Measurements from ENCODE around the gene PARP4.

- TF ChIP-seq TCF4 (CRISPR knock-in tag; IDR thresholded peaks at IDR 0.05; ENCODE audit: borderline replicate concordance), result no peak
- TF ChIP-seq PATZ1 (CRISPR knock-in tag; IDR thresholded peaks at IDR 0.05; ENCODE audit: borderline replicate concordance), result no peak
- no peak for TF ChIP-seq RARB (CRISPR knock-in tag; IDR thresholded peaks at IDR 0.05)
- no peak for TF ChIP-seq ESRRG (CRISPR knock-in tag; IDR thresholded peaks at IDR 0.05)
- TF ChIP-seq TSHZ2 (CRISPR knock-in tag; IDR thresholded peaks at IDR 0.05), result no peak
- no peak for TF ChIP-seq ISL1 (CRISPR knock-in tag; IDR thresholded peaks at IDR 0.05)
- TF ChIP-seq ZC3H10 (CRISPR knock-in tag; IDR thresholded peaks at IDR 0.05), result no peak
- no peak for TF ChIP-seq PPARA (CRISPR knock-in tag; IDR thresholded peaks at IDR 0.05; ENCODE audit: borderline replicate concordance)
- TF ChIP-seq CREB5 (CRISPR knock-in tag; IDR thresholded peaks at IDR 0.05; ENCODE audit: low read depth), result no peak
- no peak for TF ChIP-seq POU6F1 (CRISPR knock-in tag; IDR thresholded peaks at IDR 0.05; ENCODE audit: borderline replicate concordance, low read depth)
These were observed 28.5 kb upstream of the PARP4 start for GRCh38 chr13:24541127-24541475.
